GM12864 (cell line): Measurements from ENCODE around the gene RXFP3.

Source experiments
- DNase-seq: peaks from one replicate; pipeline ENCODE4 v3.0.0-alpha.2; 2011; ENCODE audit warnings: low read depth
- H3K4me3 ChIP-seq: 2 replicates; pipeline ENCODE4 v1.5.1; 2011; ENCODE audit warnings: mild to moderate bottlenecking, low read depth, low read length, control low read depth
- CTCF ChIP-seq: IDR thresholded peaks from 2 replicates; pipeline ENCODE4 v1.5.1; 2011; ENCODE audit warnings: low read depth, mild to moderate bottlenecking, moderate library complexity, low read length, control low read depth, inconsistent platforms; ENCODE audit errors: missing control alignments

RXFP3 gene

GRCh38 chr5:33984178-33984577 lies 48.0 kb downstream of the RXFP3 start:
- TF ChIP-seq CTCF, result no peak
- no peak for DNase-seq

GRCh38 chr5:33984671-33985124 lies 48.5 kb downstream of the RXFP3 start, which contains the start of gene SLC45A2:
TSS of gene SLC45A2 (minus strand) at chr5:33984693. CDS start at chr5:33984583, 110 bp downstream.
- no peak for DNase-seq
- no peak within 1 kb of the TSS for H3K4me3 ChIP-seq
- no peak for TF ChIP-seq CTCF

More at GRCh38 chr5:33984178-33984577, 48.0 kb downstream of the RXFP3 start:
- no peak overlapping the region for H3K4me3 ChIP-seq

GRCh38 chr5:33985447-33985846 lies 49.3 kb downstream of the RXFP3 start:
- no peak overlapping the region for H3K4me3 ChIP-seq
- DNase-seq, result no peak
- no peak for TF ChIP-seq CTCF
